HEK293T (cell line): Measurements from ENCODE around the gene HLF.

ENCODE experiments used
- BHLHE40 ChIP-seq: fragments of 450-650 bp; IDR thresholded peaks from 2 replicates; pipeline ENCODE4 v1.6.1; 2016; ENCODE audit warnings: mild to moderate bottlenecking, moderate library complexity, borderline replicate concordance
- FOXA1 ChIP-seq: fragments of 450-650 bp; IDR thresholded peaks from 2 replicates; pipeline ENCODE4 v1.6.1; 2016; ENCODE audit warnings: mild to moderate bottlenecking
- FOXK2 ChIP-seq: fragments of 450-650 bp; IDR thresholded peaks from 2 replicates; pipeline ENCODE4 v1.6.1; 2016; ENCODE audit warnings: mild to moderate bottlenecking
- FOXM1 ChIP-seq: fragments of 450-650 bp; IDR thresholded peaks from 2 replicates; pipeline ENCODE4 v1.6.1; 2017; ENCODE audit warnings: mild to moderate bottlenecking, borderline replicate concordance
- HDGF ChIP-seq: fragments of 450-650 bp; IDR thresholded peaks from 2 replicates; pipeline ENCODE4 v1.6.1; 2017; ENCODE audit warnings: antibody characterized with exemption, borderline replicate concordance
- NFRKB ChIP-seq: fragments of 450-650 bp; IDR thresholded peaks from 2 replicates; pipeline ENCODE4 v1.6.1; 2016; ENCODE audit warnings: mild to moderate bottlenecking, moderate library complexity
- SP1 ChIP-seq: fragments of 450-650 bp; IDR thresholded peaks from 2 replicates; pipeline ENCODE4 v1.6.1; 2017
- TARDBP ChIP-seq: fragments of 450-650 bp; IDR thresholded peaks from 2 replicates; pipeline ENCODE4 v1.6.1; 2016
- ZNF384 ChIP-seq: fragments of 450-650 bp; IDR thresholded peaks from 2 replicates; pipeline ENCODE4 v1.6.1; 2016

GRCh38 chr17:55323518-55324295 lies 58.9 kb downstream of the HLF start:
- no peak for TF ChIP-seq SP1
- TF ChIP-seq FOXK2: no peak
- TF ChIP-seq FOXA1: no peak
- no peak for TF ChIP-seq NFRKB
- TF ChIP-seq BHLHE40: no peak
- no peak for TF ChIP-seq FOXM1
- no peak for TF ChIP-seq HDGF
- TF ChIP-seq ZNF384: no peak
- TF ChIP-seq TARDBP: no peak
